SHP77 (cell line): ENCODE measurements around the gene KLHDC3.
"Not testable (repeated sequence)": the region's sequence is repeated elsewhere in the genome, so short reads cannot be mapped to it uniquely, and the experiment has no call there.

Experiments
- DNase-seq, 2 experiments: peaks; one replicate each; lab custom pipeline; 2025; lab: John Stamatoyannopoulos, UW

The KLHDC3 gene

DNA sequence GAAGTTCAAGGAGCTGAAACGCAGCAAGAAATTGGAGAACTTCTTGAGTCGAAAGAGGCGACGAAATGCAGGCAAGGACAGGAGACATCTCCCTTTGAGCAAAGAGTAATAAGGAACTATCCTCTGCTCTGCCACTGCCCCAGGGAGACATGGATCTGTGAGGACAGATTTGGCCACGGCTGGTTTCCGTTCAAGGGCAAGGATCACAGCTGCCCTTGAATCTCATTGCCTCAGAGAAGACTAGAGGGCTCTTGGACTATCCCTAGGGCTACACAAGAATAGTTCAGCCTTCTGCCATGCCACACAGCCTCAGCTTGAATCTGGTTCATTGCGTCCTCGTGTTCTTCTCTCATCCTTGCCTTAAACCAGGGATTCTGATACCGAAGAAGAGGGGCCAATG is 15.1 kb downstream of the KLHDC3 start:
- DNase-seq = no peak

DNA sequence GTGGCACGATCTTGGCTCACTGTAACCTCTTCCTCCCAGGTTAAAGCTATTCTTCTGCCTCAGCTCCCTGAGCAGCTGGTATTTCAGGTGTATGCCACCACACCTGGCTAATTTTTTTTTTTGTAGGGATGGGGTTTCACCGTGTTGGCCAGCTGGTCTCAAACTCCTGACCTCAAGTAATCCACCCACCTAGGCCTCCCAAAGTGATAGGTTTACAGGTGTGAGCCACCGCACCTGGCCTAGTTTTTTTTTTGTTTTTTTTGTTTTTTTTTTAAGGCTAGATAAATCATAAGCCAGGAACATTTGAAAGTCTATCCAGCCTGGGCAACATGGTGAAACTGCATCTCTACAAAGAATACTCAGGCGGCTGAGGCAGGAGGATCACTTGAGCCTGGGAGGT is 18.3 kb downstream of the KLHDC3 start:
- no peak for DNase-seq

- DNase-seq = no peak
Measured at GRCh38 chr6:43033496-43034189, 19.6 kb downstream of the KLHDC3 start.

- no peak for DNase-seq
Measured at GRCh38 chr6:43034190-43034525, 20.1 kb downstream of the KLHDC3 start.

- DNase-seq = no peak
Measured at GRCh38 chr6:43035495-43036194, 21.6 kb downstream of the KLHDC3 start.

GRCh38 chr6:43036712-43037111 is 22.7 kb downstream of the KLHDC3 start:
- no peak for DNase-seq

DNA sequence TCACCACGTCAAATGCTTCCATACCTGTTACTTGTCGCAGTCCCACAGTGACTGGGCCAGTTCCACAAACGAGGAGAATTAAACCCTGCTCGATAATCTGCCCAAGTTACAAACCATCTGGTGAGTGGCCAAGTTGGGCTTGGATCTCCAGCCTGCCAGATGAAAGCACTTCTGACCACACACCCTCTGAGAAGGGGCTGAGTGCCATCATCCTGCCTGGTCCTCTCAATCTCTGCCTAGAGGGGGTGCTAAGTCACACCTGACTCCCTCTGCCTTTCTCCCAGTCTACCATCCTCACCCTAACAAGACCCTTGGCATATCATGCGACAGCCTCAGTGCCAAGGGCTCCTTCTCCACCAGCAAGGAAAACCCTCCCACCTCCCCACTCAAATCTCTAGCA is 23.1 kb downstream of the KLHDC3 start:
- no peak for DNase-seq

GRCh38 chr6:43037706-43038105 is 23.7 kb downstream of the KLHDC3 start:
- DNase-seq = no peak

- DNase-seq = no peak
Measured at GRCh38 chr6:43038727-43039126, 24.7 kb downstream of the KLHDC3 start.

DNA sequence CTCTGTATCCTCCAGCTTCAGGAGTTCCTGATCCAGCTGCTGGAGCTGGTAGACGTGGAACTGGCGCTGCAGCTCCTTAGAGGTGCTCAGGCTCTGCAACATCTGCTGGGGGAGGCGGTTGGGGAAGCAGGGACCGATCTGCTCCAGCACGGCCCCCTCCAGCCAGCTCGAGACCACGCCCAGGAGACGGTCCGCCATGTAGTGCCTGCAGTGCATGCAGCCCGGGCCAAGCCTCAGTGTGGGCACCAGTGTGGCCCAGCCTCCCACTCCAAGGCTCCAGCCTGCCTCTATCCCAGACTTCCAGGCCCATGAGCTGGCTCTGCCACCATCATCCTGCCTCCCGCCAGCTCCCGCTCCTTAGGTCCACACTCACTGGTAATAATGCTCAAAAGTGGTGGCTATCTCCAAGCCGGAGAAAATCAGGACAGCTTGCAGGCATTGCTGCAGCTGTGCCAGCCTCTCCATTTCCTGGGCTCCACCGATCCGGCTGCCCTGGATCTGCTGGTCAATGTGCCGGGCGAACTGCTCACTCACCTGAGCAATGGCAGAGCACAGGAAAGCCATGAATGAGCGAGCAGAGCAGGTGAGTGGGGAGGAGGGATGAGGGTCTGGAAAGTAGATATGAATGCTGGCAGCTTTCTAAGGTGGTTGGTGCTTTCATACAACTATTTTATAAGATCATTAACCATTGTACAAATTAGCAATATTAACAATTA is 26.7 kb downstream of the KLHDC3 start:
- DNase-seq = no peak

- not testable (repeated sequence) for DNase-seq
Measured at GRCh38 chr6:43041475-43041874, 27.4 kb downstream of the KLHDC3 start.

GRCh38 chr6:43043310-43043709 is 29.3 kb downstream of the KLHDC3 start:
- no peak for DNase-seq

GRCh38 chr6:43045371-43045930 is 31.4 kb downstream of the KLHDC3 start:
- no peak for DNase-seq

DNA sequence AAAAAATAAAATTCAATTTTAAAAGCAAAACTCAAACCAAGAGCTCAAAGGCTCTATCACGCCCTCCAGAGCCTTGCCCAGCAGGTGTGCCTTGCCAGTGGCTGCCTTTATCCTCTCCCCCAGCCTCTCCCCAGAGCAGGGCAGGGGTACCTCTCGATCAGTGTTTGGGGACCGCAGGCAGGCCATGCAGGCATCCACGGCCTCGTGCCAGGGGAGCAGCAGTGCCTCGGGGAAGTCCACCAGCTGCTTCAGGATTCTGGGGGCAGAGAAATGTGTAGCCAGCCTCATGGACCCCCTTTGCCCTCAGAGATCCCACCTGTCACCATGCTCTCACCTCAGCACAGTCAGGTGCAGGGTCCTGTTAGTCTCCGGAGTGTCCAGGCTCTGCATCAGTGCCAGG is 33.9 kb downstream of the KLHDC3 start:
- DNase-seq = no peak

DNA sequence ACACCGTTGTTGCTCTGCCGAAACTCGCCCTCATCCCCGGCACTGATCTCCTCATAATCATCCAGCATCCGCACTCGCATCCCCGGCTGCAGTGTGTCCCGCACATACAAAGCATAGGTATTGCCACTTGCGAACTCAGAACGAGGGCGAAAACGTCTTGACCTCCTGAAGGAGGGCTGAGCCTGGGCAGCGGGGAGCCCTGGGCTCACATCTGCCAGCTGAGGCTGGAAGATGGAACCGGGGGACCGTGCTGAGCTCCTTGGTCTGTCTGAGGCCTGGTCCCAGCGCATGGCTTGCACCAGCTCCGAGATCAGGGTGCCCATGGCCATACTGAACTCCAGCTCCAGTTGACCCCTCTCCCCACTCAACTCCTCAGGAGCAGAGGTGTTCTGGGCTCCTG is 36.9 kb downstream of the KLHDC3 start:
- no peak for DNase-seq

GRCh38 chr6:43052225-43052841 is 38.3 kb downstream of the KLHDC3 start:
- no peak for DNase-seq

- DNase-seq = no peak
Measured at GRCh38 chr6:43052842-43053544, 38.9 kb downstream of the KLHDC3 start.

GRCh38 chr6:43053545-43054205 is 39.6 kb downstream of the KLHDC3 start, which contains the start of gene CUL7:
TSS of gene CUL7 (minus strand) at chr6:43053851. CDS start at chr6:43052788, 1,063 bp downstream.
- DNase-seq = peak; percentile 89 to 96

- DNase-seq = no peak
Measured at GRCh38 chr6:43054206-43054943, 40.3 kb downstream of the KLHDC3 start.

GRCh38 chr6:43055966-43056365 is 41.9 kb downstream of the KLHDC3 start:
- DNase-seq = no peak
